Loucy (cell line): ENCODE results near the gene CXCL12.

Source experiments
- EZH2phosphoT487 ChIP-seq: fragments of 200-600 bp; IDR thresholded peaks from 2 replicates; pipeline ENCODE4 v1.6.1; 2018; ENCODE audit warnings: antibody characterized with exemption, mild to moderate bottlenecking, moderate library complexity, borderline replicate concordance
- TF ChIP-seq, protein P1 (sequence below): fragments of 200-600 bp; sonication (generic); conservative IDR thresholded peaks from 2 replicates; pipeline ENCODE4 v1.5.1; 2014; ENCODE audit warnings: mild to moderate bottlenecking, antibody characterized with exemption, low read length

DNA sequence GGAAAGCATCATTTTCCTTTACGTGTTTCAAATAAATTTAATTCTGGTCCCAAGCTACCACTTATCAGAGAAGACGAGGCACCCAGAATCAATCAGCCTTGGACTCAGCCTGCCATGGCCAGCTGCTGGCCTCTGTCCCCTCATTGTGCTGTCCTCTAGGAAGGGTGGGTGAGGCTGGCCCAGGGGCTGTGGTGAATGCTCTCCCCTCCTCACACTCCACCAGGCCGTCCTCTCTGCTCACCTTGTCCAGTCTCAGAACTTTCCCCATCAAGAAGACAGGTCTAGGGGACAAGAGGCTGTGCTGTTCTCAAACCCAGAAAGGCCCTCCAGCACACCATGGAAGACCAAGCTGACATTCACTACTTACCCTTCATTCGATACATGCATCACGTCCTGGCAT is 36.4 kb downstream of the CXCL12 start:
- TF ChIP-seq, protein P1, sequence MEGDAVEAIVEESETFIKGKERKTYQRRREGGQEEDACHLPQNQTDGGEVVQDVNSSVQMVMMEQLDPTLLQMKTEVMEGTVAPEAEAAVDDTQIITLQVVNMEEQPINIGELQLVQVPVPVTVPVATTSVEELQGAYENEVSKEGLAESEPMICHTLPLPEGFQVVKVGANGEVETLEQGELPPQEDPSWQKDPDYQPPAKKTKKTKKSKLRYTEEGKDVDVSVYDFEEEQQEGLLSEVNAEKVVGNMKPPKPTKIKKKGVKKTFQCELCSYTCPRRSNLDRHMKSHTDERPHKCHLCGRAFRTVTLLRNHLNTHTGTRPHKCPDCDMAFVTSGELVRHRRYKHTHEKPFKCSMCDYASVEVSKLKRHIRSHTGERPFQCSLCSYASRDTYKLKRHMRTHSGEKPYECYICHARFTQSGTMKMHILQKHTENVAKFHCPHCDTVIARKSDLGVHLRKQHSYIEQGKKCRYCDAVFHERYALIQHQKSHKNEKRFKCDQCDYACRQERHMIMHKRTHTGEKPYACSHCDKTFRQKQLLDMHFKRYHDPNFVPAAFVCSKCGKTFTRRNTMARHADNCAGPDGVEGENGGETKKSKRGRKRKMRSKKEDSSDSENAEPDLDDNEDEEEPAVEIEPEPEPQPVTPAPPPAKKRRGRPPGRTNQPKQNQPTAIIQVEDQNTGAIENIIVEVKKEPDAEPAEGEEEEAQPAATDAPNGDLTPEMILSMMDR: no peak
- TF ChIP-seq EZH2phosphoT487: no peak
